G401 (cell line): Measurements from ENCODE around the gene SPECC1L. TPM values are rescaled to one million over a fixed set of nuclear protein-coding genes. Genes with fewer than 3 reads are reported as not detected.

ENCODE experiments used
- DNase-seq: peaks from one replicate; pipeline ENCODE4 v3.0.0-alpha.2; 2015; ENCODE audit warnings: low spot score
- in situ Hi-C: cut with HindIII; loops from 2 replicates; pipeline ENCODE4 v1.10.0; 2016; ENCODE audit warnings: low sequenced_read_pairs, mixed read lengths
- total RNA-seq: library from RNA; depleted of rRNA; stranded (reverse); fragments of >200 nt; shearing (Covaris generic); gene quantifications from 2 replicates; pipeline ENCODE4 v1.2.3, GENCODE V29; 2014

Gene SPECC1L
- total RNA-seq, 1 experiment from 2014 or later = 12.0 TPM

- in situ Hi-C loops = no loop called here
- DNase-seq = no peak
Measured at GRCh38 chr22:24384131-24384530, 113.5 kb downstream of the SPECC1L start.

GRCh38 chr22:24386937-24387471 is 116.4 kb downstream of the SPECC1L start:
- in situ Hi-C loops = no loop called here
- DNase-seq = no peak

GRCh38 chr22:24389680-24390079 is 119.0 kb downstream of the SPECC1L start:
- in situ Hi-C loops = no loop called here
- no peak for DNase-seq

- no peak for DNase-seq
- in situ Hi-C loops = no loop called here
Measured at GRCh38 chr22:24390156-24390555, 119.5 kb downstream of the SPECC1L start.

GRCh38 chr22:24390576-24390975 is 119.9 kb downstream of the SPECC1L start:
- in situ Hi-C loops = no loop called here
- no peak for DNase-seq

GRCh38 chr22:24391836-24392217 is 121.2 kb downstream of the SPECC1L start:
- in situ Hi-C loops = no loop called here
- no peak for DNase-seq

- in situ Hi-C loops = no loop called here
- no peak for DNase-seq
Measured at GRCh38 chr22:24392218-24392931, 121.7 kb downstream of the SPECC1L start.

- in situ Hi-C loops = no loop called here
- DNase-seq = no peak
Measured at GRCh38 chr22:24393012-24393559, 122.5 kb downstream of the SPECC1L start.

GRCh38 chr22:24393848-24394247 is 123.2 kb downstream of the SPECC1L start:
- in situ Hi-C loops = no loop called here

GRCh38 chr22:24394254-24394653 is 123.6 kb downstream of the SPECC1L start:
- no peak for DNase-seq
- in situ Hi-C loops = no loop called here

More at GRCh38 chr22:24393848-24394247, 123.2 kb downstream of the SPECC1L start:
- no peak for DNase-seq

- in situ Hi-C loops = no loop called here
Measured at GRCh38 chr22:24398409-24398808, 127.8 kb downstream of the SPECC1L start.

GRCh38 chr22:24400034-24400725 is 129.5 kb downstream of the SPECC1L start:
- in situ Hi-C loops = no loop called here
- no peak for DNase-seq

More at GRCh38 chr22:24398409-24398808, 127.8 kb downstream of the SPECC1L start:
- no peak for DNase-seq

- DNase-seq = no peak
- in situ Hi-C loops = no loop called here
Measured at GRCh38 chr22:24400726-24401596, 130.3 kb downstream of the SPECC1L start.

- in situ Hi-C loops = no loop called here
- no peak for DNase-seq
Measured at GRCh38 chr22:24401931-24402367, 131.3 kb downstream of the SPECC1L start.

GRCh38 chr22:24402460-24403192 is 132.0 kb downstream of the SPECC1L start:
- in situ Hi-C loops = no loop called here
- DNase-seq = peak; percentile 73

GRCh38 chr22:24403346-24403745 is 132.7 kb downstream of the SPECC1L start:
- no peak for DNase-seq
- in situ Hi-C loops = no loop called here

GRCh38 chr22:24404561-24405275 is 134.1 kb downstream of the SPECC1L start:
- in situ Hi-C loops = no loop called here
- no peak for DNase-seq
